Stimulated activated CD4-positive, alpha-beta T cell treated with anti-CD3 and anti-CD28 coated beads, Interleukin-2, amount 100 ng/mL, for 4 hours (primary cell): ENCODE data around the gene SCTR.

ENCODE experiments used
- DNase-seq: peaks from one replicate; pipeline ENCODE4 v3.0.0-alpha.2; 2020; ENCODE audit warnings: low read depth

Gene SCTR

DNA sequence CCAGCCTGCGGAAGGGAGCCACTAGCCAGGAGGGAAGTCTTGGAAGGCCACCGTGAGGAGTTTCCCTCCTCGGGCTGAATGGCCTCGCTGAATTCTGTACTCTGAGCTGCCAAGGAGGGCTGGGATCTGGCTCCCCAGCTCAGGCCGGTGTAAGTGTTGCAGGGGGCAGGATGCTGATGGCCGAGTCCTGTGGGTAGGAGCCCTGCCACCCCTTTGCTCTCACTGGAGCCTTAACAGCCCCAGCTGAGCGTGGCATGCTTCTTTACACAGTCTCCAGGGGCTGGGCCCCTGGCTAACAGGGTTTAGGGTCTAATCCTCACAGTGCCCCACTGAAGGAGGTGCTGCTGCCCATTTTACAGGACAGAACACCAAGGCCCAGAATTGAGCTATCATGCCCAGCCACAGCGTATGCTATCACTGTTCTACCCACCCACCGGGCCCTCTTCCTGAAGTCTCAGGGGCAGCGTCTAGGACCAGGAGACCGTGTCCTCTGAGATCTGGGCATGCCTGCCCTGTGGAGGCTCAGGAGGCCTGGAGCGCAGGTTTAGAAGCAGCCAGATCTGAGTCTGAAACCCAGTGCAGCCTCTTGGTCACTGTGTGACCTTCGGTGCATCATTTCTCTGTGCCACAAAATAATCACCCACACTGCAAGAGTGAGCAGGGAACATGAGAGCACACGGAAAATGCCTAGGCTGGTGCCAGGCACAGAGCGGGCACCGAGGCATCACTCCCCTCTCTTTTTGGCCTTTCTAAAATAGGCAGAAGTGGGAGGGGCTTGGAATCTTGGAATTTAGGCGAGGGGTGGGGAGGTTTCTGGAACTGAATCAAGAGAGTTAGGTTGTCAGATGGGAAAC is 49.7 kb downstream of the SCTR start:
- no peak for DNase-seq

- no peak for DNase-seq
Observed at GRCh38 chr2:119473621-119474370, 50.5 kb downstream of the SCTR start.

DNA sequence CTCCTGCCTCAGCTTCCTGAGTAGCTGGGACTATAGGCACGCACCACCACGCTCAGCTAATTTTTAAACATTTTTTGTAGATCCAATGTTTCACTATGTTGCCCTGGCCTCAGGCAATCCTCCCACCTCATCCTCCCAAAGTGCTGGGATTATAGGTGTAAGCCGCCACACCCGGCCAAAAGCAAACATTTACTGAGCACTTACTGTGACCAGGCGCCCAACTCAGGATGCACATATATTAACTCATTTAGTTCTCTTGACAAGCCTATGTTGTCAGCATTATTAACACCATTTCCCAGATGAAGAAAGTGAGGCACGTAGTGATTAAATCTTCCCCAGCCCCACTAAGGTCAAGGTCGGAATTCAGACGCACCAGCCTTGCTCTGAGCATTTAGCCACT is 51.5 kb downstream of the SCTR start:
- DNase-seq = no peak

DNA sequence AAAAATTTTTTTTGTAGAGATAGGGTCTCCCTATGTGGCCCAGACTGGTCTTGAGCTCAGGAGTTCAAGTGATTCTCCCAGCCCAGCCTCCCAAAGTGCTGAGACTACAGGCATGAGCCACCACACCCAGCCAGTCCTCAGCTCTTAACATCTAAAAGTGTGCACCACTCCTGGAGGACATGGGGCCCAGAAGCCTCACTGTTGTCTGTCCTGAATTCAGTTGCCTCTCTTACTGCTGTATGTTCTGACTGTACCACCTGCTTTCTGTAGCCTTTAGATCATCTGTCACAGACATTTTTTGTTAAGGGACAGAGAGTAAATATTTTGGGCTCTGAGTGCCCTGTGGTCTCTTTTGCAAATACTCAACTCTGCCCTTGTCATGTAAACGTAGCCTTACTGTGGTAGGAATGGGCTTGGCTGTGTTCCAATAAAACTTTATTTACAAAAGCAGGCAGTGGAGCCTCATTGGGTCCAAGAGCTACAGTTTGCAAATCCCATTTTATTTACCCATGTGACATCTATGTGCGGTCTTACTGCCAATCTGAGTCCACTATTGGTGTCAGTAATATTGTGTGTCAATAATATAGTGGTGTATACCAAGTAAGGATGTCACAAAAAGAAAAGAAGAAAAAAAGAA is 54.5 kb downstream of the SCTR start:
- no peak for DNase-seq

DNA sequence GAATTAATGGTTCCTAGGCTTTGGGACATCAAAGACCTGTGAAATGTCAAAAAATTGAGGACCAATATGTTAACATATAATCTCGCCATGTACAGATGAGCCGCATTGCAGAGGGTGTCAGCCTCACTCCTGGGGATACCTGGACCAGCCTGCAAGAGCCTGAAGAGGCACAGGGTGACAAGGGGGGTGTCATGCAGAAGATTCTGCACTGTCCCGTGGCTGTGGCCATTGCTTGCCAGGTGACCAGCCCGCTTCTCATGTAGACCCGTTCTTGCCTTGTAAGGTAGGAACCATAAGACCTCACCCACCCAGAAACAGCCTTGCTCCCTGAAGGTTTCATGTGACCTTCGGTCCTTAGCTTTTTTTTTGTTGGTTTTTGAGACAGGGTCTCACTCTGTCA is 55.2 kb downstream of the SCTR start:
- DNase-seq = no peak

DNA sequence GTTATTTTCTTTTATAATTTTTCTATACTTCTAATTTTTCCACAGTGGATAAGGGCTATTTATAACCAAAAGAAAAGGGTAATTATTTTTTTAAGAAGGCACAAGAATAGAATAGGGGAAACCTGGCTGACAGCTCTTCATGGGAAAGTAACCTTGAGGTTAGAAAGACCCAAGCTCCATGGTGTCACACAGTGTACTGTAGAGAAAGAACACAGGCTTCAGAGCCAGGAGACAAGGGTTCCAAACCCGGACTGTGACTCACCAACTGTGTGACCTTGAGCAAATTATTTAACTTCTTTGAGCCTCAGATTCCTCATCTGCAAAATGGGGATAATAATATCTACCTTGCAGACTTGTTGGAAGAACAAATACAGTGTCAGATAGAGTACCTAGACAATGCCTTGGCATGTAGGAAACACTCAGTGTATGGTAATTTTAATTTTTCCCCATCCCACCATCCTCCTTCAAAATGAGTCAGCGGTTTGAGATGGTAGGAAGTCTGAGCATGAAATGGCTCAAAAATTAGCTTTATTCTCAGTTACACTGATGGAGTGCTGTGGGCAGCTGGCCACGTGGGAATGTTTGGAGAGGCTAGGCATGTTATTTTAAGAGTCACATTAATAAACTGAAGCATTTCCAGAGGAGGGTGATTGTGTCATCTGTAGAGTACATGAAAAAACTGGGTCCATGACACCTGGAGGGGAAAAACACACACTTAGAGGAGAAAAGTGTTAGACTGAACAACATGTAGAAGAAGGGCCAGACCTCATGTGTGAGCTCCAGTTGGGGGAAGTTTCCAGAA is 55.9 kb downstream of the SCTR start:
- DNase-seq = no peak

DNA sequence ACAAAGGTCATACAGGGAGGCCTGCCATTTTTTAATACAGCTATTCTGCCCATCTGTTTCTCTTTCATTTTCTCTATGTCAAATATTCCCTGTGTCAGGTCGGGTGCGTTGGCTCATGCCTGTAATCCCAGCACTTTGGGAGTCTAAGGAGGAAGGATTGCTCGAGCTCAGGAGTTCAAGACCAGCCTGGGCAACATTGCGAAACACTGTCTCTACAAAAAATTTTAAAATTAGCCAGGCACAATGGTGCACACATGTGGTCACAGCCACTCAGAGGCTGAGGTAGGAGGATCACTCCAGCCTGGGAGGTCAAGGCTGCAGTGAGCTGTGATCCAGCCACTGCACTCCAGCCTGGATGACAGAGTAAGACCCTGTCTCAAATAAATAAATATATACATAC is 57.9 kb downstream of the SCTR start:
- DNase-seq = no peak

GRCh38 chr2:119465687-119466086 is 58.6 kb downstream of the SCTR start:
- DNase-seq = no peak

GRCh38 chr2:119464981-119465380 is 59.3 kb downstream of the SCTR start:
- DNase-seq = no peak

- no peak for DNase-seq
Observed at GRCh38 chr2:119463990-119464389, 60.3 kb downstream of the SCTR start.

DNA sequence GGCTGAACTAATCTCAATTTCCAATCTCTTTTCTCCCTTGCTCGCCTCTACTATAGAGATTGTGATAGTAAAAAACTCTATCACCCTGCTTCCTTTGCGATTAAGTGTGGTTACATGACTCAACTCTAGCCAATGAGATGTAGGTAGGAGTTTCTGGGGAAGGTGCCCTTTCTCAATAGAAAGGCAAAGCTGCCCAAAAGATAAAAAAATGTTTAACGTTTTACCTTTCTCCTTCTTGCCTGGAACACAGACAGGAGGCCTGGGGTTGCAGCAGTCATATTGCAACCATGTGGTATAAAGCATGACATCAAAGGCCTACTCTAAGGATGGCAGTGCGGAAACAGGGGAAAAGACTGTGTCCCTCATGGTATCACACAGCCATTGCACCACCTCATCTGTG is 61.1 kb downstream of the SCTR start:
- DNase-seq = no peak

DNA sequence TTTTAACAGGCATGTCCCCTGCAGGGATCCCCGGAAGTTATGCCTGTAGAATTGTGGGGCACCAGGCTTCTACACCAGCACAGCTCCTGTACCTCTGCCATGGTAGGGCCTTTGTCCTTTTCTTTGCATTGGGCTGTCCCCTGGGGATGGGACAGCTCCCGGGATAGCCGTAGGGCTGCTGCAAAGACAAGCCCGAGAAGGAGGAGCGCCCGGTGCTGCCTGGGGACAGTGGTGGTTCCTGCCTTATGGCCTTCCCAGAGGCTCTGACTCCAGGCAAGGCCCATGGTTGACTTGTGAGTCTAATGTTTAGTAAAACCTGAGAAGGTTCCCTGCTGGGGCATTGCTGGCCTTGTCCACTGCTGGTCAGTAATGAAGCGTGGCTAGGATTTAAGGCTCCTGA is 61.7 kb downstream of the SCTR start:
- no peak for DNase-seq

DNA sequence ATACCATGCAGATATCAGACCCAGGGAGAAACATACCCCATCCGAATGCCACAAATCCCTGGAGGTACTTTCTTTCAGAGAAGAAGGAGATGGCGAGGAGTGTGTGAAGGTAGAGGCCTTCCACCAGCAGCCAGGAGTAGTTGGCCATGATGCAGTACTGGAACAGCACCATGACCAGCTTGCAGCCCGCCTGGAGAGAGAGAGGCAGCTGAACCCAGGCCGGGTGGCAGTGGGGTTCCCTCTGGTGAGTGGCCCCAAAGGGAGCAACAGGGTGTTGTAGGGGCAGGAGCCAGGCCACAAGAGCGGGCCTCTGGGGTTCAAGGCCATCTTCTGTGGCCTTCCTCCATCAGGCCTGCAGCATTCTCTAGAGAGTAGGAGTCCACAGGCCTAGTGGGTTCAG is 62.5 kb downstream of the SCTR start:
- DNase-seq = no peak

DNA sequence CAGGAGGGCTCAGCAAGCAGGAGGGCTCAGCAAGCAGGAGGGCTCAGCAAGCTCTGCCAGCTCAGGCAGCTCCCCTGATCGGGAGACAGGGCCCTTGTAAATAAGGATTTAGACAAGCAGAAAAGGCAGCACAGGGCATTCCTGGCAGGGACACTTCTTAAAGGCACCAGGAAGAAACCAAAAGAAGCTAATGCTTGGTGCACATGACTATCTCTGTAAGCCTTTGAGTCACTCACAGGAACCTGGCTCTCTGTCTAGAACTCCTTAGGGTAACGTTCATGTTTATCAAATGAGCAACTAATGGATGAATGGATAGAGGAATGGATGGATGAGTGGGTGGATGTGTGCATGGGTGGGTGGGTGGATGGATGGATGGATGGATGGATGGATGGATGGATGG is 64.2 kb downstream of the SCTR start:
- DNase-seq = no peak

GRCh38 chr2:119455066-119455718 is 69.1 kb downstream of the SCTR start:
- DNase-seq = no peak

GRCh38 chr2:119453972-119454593 is 70.2 kb downstream of the SCTR start:
- no peak for DNase-seq

- no peak for DNase-seq
Observed at GRCh38 chr2:119451336-119452050, 72.8 kb downstream of the SCTR start.

- no peak for DNase-seq
Observed at GRCh38 chr2:119449521-119449920, 74.8 kb downstream of the SCTR start.

DNA sequence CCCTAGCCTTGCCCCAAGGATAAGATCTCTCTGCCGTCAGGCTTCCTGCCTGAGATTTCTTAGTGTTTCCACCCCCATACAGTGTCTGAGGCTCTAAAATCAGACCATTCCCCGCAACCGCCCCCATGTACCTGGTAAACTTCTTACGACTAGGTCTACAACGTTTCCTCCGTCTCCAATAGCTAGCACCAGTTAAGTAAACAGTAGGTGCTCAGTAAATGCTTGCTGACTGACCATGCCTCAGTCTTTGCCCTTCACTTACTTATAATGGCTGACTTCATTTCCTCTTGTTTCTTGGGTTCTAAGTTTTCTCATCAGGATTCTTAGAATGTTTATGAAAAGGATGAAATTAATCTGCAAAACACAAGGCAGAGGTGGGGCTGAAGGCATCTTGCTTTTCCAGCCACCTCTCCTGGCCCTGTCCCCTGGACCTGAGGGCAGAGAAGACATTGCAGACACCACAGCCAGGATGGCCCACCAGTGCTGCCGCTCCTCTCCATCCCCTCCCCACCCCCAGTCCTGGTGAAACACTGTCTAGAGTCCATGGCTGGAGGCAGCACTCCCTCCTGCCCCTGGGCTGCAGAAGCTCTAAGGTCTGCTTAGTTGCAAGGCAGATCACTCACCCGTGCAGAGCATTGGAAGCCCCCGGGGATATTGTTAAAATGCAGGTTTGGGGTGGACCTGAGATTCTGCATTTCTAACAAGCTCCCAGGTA is 75.7 kb downstream of the SCTR start:
- no peak for DNase-seq

DNA sequence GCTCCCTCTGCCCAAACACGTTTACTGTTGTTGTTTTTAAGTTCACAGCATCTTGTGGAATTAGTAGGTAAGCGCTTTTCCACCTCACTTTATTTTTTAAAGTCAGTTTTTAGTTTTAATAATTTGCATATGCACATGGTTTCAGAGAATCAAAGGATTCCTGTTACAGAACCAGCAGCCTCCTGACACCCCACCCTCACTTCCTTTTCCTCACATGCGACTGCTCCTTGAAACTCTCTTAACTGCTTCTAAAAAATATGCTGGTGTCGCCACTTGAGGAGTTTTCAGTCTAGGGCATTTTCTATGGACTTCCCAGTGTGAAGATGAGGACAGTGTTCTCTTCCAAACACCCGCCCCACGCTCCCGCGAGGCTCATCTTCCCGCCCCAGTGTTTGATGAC is 78.2 kb downstream of the SCTR start:
- no peak for DNase-seq
